Measurements from ENCODE around the gene MYO1E. TPM values are rescaled to one million over a fixed set of nuclear protein-coding genes. Genes with fewer than 3 reads are reported as not detected.

The MYO1E gene
- total and polyA plus RNA-seq, 2 of the 8 experiments (the other 6 are each of a cell fraction or from before 2014, with no cell fraction given): 19.6 to 142 TPM

- no peak overlapping the region for H4K8ac ChIP-seq (ENCODE audit: extremely low read depth, insufficient read depth, low read length)
- no peaks in the 10 kb centered on the region for H3K9me3 ChIP-seq (ENCODE audit: insufficient read depth in 2 of 2, low read depth in 1 of 2, low read length in 1 of 2)
- ChIA-PET CTCF (ENCODE audit: partially characterized antibody) (interaction anchor here (0.6 to 4.1 kb wide), 9 partner anchors 11 to 356 kb away, joined by 3 to 24 read pairs (median 4); no protein-coding TSS in a partner anchor), POLR2A (ENCODE audit: partially characterized antibody) (no interaction called here)
- H2BK20ac ChIP-seq (ENCODE audit: low read length): no peak overlapping the region
- H3K56ac ChIP-seq (replicated peaks; ENCODE audit: insufficient read length, low read depth, low read length): no peak overlapping the region
- 91% methylated on average over 7 of the region's 7 CpGs; no CpG with 5 or more reads in 1 of the 2 experiments for WGBS, 2 experiments (ENCODE audit: extremely low coverage in 1 of 2, insufficient coverage in 1 of 2, insufficient read length in 1 of 2, insufficient replicate concordance in 2 of 2, low coverage in 1 of 2, low lambda C conversion rate in 2 of 2, missing lambda C conversion rate in 1 of 2)
- H3K27ac ChIP-seq (ENCODE audit: low read depth, low read length): no peak overlapping the region
- H3K79me2 ChIP-seq (ENCODE audit: control insufficient read depth in 1 of 2, insufficient read depth in 2 of 2, low read length in 2 of 2): no peaks in the 10 kb centered on the region
- peaks cover 0 to 30% (median 9%) of the 10 kb centered on the region in 4 experiments; a peak in 6 of 8 replicates for H3K36me3 ChIP-seq (ENCODE audit: control insufficient read depth in 2 of 4, insufficient read depth in 4 of 4, low read length in 3 of 4)
- no peak overlapping the region for H2AFZ ChIP-seq (ENCODE audit: low read length)
- DNase-seq (ENCODE audit: low read depth in 1 of 2, low spot score in 2 of 2): no peak
- no peak overlapping the region for H4K5ac ChIP-seq (ENCODE audit: insufficient read length, low read depth, low read length)
- no peak for FAIRE-seq
- H3K79me1 ChIP-seq (ENCODE audit: low read depth, low read length): no peaks in the 10 kb centered on the region
- H3K4me1 ChIP-seq (replicated peaks in 1 of 4; ENCODE audit: control insufficient read depth in 3 of 4, insufficient read depth in 4 of 4, low read length in 3 of 4): no peaks in the 10 kb centered on the region
- H2BK120ac ChIP-seq (replicated peaks; ENCODE audit: low read depth, low read length): no peak overlapping the region
- no peak overlapping the region for H2AK5ac ChIP-seq (ENCODE audit: low read depth, low read length)
- H3K23ac ChIP-seq (ENCODE audit: insufficient read length): no peak overlapping the region
- H3K14ac ChIP-seq (ENCODE audit: insufficient read length): no peak overlapping the region
- H4K20me1 ChIP-seq (replicated peaks in 1 of 2; ENCODE audit: control insufficient read depth in 1 of 2, insufficient read depth in 2 of 2, low read length in 2 of 2): peaks cover 0 to 1% of the 10 kb centered on the region in 2 experiments
- H3K23me2 ChIP-seq (ENCODE audit: low read depth, low read length): no peaks in the 10 kb centered on the region
- H3K4me3 ChIP-seq (ENCODE audit: extremely low read depth in 1 of 4, insufficient read depth in 2 of 4, low read depth in 3 of 4, low read length in 4 of 4): no peak overlapping the region
- no peaks in the 10 kb centered on the region for H3K27me3 ChIP-seq (replicated peaks in 1 of 4; ENCODE audit: control insufficient read depth in 3 of 4, extremely low read depth in 1 of 4, insufficient read depth in 3 of 4, low read length in 3 of 4)
- no peak overlapping the region for H2BK15ac ChIP-seq (ENCODE audit: low read length)
- no peak overlapping the region for H2BK12ac ChIP-seq (ENCODE audit: low read depth, low read length)
- no peak overlapping the region for H3K4me2 ChIP-seq (ENCODE audit: insufficient read depth in 1 of 2, low read depth in 2 of 2, low read length in 2 of 2)
- no peak overlapping the region for H3K4ac ChIP-seq (replicated peaks; ENCODE audit: insufficient read length, low read depth, low read length)
- no peak overlapping the region for H3K9ac ChIP-seq (replicated peaks in 1 of 4; ENCODE audit: extremely low read depth in 1 of 4, low read depth in 3 of 4, low read length in 3 of 4)
- no peak overlapping the region for H2BK5ac ChIP-seq (ENCODE audit: low read depth, low read length)
- TF ChIP-seq CTCF (IDR thresholded peaks at IDR 0.05; ENCODE audit: control extremely low read depth in 1 of 3, insufficient read depth in 1 of 3, low read depth in 1 of 3, low read length in 3 of 3) (peak in 1 of 3 experiments; percentile 38; a peak in 1 of 4 replicates), RAD21 (IDR thresholded peaks at IDR 0.05 in 1 of 2, conservative IDR thresholded peaks at IDR 0.05 in 1 of 2; ENCODE audit: low read depth in 2 of 2, low read length in 2 of 2) (peak; percentile 17 to 19; a peak in 3 of 4 replicates), TAF7 (optimal IDR thresholded peaks at IDR 0.05; ENCODE audit: borderline replicate concordance, low read depth, low read length) (no peak), RFX5 (IDR thresholded peaks at IDR 0.05; ENCODE audit: borderline replicate concordance, low read depth, low read length) (no peak)
- no peak overlapping the region for H4K91ac ChIP-seq (replicated peaks; ENCODE audit: insufficient read length, low read length)
- no peak overlapping the region for H3K18ac ChIP-seq (ENCODE audit: extremely low read depth, low read length)
Observed at GRCh38 chr15:59172289-59172901, 200.3 kb downstream of the MYO1E start.
